Renal pelvis (tissue), 4 donors: ENCODE results near the gene SDR39U1. TPM values are rescaled to one million over a fixed set of nuclear protein-coding genes. Genes with fewer than 3 reads are reported as not detected.

Source experiments
- DNase-seq: peaks from one replicate; pipeline ENCODE4 v3.0.0-alpha.2; 2013
- polyA plus RNA-seq, 3 donors: library from polyadenylated mRNA; unstranded; fragments of 120-200 nt; gene quantifications; one replicate each; pipeline ENCODE4 v1.2.1, GENCODE V29; 2013; ENCODE audit not compliant: insufficient read length in 3 of 3

Gene SDR39U1
- polyA plus RNA-seq, 3 donors = 69.5 to 78.3 (median 76.8) TPM

DNA sequence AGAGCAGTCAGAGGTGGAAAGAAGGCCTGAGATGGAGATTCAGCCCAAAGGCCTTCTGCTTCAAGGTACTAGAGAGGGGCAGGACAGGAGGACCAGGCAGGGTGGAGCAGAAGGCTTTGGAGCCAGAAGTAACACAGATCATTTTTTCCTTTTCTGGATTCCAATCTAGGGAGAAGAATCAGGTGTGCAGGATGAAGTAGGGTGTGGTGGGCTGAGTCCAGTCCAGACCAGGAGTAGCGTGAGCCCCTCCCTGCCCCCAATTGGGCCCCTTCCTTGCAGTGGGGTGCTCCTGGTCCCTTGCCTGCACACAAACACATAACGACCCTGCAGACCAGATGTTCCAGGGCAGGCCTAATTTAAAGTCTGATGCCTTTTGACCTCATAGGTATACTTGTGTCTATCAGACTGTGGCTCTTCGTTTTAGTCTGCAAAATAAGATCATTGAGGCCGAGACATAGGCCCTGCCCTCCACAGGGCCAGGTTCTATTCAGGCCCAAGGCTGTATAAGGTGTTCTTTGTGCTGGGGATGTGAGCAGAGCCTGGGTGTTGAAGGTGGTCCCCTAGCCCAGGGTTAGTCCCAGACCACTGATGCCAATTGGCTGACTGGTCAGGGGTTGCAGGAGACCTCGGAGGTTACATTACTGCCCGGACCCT lies 44.8 kb downstream of the SDR39U1 start:
- DNase-seq = no peak

DNA sequence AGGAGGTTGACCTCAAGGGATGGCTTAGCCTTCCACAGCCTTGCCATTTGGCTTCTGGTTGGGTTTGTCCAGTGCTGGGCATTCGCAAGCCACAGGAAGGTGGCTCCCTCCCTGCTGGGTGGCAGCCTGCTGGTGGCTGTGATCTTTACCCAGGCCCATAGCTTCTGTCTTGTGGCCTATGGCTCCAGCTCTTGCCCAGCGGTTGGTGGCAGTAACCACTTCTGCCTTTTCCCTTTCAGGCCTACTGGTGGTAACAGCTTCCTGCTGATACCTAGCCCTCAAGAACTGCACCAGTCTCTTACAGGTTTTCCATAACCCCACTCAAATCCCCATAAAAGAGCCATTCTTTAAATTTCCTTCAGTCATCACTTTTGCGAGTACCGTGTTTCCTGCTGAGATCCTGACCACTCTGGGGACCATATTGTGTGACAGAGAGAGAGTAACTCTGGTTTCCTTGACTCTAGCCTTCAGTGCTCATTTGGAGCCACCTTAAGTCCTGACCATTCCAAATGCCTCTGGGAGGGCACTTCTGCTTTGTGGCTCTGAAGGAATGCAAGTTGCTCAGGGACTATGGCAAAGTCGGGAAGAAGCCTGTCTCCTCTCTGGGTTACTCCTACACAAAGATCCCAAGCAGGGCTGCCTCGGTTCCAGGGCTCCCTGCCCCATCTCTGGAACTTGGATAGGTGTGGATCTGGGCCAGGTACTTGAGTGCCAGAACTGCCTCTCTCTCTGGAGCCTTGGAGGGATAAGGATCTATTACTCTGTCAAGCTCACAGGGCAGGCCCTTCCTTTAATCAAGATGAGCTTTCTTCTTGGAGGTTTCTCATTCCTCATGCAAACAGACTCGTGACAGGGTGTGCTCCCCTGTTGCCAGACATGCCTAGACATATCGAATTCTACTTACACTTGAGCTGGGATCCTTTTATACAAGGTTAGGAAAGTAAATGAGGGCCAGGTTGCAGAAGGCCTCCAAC lies 46.7 kb downstream of the SDR39U1 start:
- DNase-seq = no peak

DNA sequence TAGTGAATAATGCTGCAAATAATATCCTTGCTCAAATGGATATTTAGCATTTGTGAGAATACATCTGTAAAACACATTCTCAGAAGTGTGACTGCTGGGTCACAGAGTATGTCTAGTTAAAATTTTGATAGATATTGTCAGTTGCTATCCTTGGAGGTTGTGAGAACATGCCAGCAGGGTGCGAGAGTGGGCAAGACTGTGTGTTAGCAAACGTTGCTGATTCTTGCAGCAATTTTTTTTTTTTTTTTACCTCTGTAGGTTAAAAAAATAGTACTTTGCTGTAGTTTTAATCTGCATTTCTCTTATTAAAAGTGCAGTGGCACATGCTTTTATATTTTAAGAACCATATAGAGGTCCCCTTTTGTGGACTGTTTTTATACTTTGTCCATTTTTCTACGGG lies 48.3 kb downstream of the SDR39U1 start:
- DNase-seq = no peak

DNA sequence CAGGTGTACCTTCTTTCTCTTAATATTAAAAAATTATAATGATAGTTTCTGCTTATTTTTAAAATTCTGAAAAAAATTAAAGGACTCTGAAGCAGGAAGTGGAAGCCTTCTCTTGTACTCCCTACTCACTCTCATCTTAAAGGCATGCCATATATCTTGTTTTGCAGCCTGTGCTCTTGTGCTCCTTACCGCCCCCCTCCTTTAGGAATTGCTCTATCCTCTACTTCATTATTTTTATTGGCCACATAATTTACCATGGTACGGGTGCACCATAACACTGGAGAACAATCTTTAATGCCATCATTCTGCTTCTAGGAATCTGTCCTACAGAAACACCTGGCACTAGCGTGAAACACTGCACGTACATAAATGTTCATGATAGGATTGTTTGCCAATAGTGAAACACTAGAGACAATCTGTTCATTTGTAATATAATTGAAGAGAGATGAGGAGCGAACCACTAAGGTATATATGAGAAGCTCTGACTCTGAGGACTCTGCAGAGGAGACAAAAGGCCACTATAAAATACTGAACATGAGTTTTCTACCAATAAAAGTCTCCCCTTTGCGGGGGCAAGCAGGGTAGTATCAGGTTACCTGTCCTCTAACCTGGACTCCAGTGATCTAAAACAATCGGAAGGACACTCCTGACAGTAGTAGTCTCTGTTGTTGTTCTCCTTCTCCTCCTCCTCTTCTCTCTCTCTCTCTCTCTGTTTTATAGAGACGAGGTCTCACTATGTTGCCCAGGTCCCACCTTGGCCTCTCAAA lies 50.1 kb downstream of the SDR39U1 start:
- no peak for DNase-seq

DNA sequence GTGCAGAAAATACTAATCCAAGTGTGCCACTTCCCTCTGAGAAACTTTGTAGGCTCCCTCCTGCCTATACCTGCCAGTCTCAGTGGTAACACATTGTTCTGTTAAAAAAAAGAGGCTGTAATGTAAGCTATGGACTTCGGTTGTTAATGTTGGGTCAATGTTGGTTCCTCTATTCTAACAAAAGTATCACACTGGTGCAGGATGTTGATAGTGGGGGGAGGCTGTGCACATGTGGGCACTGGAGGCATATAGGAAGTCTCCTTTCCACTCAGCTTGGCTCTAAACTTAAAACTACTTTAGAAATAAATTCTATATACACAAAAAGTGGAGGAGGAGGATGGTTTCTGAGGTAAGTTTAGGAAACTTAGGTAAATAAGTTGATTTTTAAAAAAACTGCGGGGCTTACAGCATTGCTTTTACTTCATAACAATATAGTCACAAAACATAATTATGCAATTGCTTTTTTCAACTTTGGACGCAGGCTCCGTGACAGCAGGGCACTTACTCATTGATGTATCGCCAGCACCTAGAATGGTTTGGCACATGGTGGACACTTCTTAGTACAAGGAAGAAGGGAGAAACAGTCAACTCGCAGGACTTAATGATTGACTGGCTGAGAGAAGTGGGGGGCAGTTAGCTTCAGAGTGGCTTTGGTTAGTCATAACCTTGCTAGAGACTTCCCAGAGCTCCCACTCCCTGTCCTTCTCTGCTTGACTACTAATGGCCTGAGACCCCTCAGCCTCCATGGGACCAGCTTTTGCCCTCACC lies 51.7 kb downstream of the SDR39U1 start:
- DNase-seq = no peak

Other genes with a start within 250 kb of the SDR39U1 start
- 10 to 100 TPM; 45.2 to 55.8 (median 46.7) TPM for gene TM9SF1, start 247.3 kb downstream of the SDR39U1 start, polyA plus RNA-seq
- gene TSSK4, start 237.1 kb downstream of the SDR39U1 start, polyA plus RNA-seq = 10 to 100 TPM in 2 of 3 donors, 1 to 10 TPM in 1; 3.9 to 17.9 (median 14.1) TPM
- gene CHMP4A, start 229.3 kb downstream of the SDR39U1 start, polyA plus RNA-seq = 10 to 100 TPM; 50.6 to 70.2 (median 58.2) TPM
- 10 to 100 TPM; 13.0 to 20.1 (median 15.3) TPM for gene MDP1, start 226.7 kb downstream of the SDR39U1 start, polyA plus RNA-seq
- gene NEDD8, start 210.4 kb downstream of the SDR39U1 start, polyA plus RNA-seq = 100 to 1,000 TPM; 197 to 260 (median 254) TPM
- gene GMPR2, start 209.8 kb downstream of the SDR39U1 start, polyA plus RNA-seq = 100 to 1,000 TPM; 120 to 132 (median 123) TPM
- 10 to 100 TPM; 59.4 to 62.5 (median 60.9) TPM for gene TINF2, start 200.2 kb downstream of the SDR39U1 start, polyA plus RNA-seq
- 1 to 10 TPM; 1.5 to 4.2 (median 2.5) TPM for gene TGM1, start 179.6 kb downstream of the SDR39U1 start, polyA plus RNA-seq
- gene RABGGTA, start 171.2 kb downstream of the SDR39U1 start, polyA plus RNA-seq = 10 to 100 TPM; 24.2 to 25.5 (median 25.0) TPM
- gene DHRS1, start 143.0 kb downstream of the SDR39U1 start, polyA plus RNA-seq = 10 to 100 TPM; 41.6 to 68.7 (median 43.4) TPM
- gene NOP9, start 142.9 kb downstream of the SDR39U1 start, polyA plus RNA-seq = 10 to 100 TPM; 28.0 to 29.7 (median 28.7) TPM
- gene CIDEB, start 134.8 kb downstream of the SDR39U1 start, polyA plus RNA-seq = 10 to 100 TPM; 24.7 to 32.3 (median 28.3) TPM
- gene LTB4R2, start 132.6 kb downstream of the SDR39U1 start, polyA plus RNA-seq = 1 to 10 TPM; 3.2 to 5.3 (median 4.4) TPM
- 1 to 10 TPM; 5.0 to 7.2 (median 5.7) TPM for gene LTB4R, start 131.3 kb downstream of the SDR39U1 start, polyA plus RNA-seq
- gene ADCY4, start 107.7 kb downstream of the SDR39U1 start, polyA plus RNA-seq = 10 to 100 TPM; 19.3 to 22.6 (median 20.8) TPM
- 1 to 10 TPM; 3.3 to 4.1 (median 3.8) TPM for gene RIPK3, start 102.8 kb downstream of the SDR39U1 start, polyA plus RNA-seq
- 10 to 100 TPM; 60.1 to 84.6 (median 72.6) TPM for gene NFATC4, start 74.6 kb downstream of the SDR39U1 start, polyA plus RNA-seq
- 10 to 100 TPM; 44.1 to 58.4 (median 56.4) TPM for gene NYNRIN, start 43.8 kb downstream of the SDR39U1 start, polyA plus RNA-seq
- gene CBLN3, start 13.1 kb downstream of the SDR39U1 start, polyA plus RNA-seq = 1 to 10 TPM; 2.4 to 4.2 (median 3.1) TPM
- 10 to 100 TPM; 43.7 to 55.8 (median 53.3) TPM for gene KHNYN, start 12.8 kb downstream of the SDR39U1 start, polyA plus RNA-seq
- gene CMA1, start 65.5 kb upstream of the SDR39U1 start, polyA plus RNA-seq = under 1 TPM in 1 of 3 donors, not detected in 2; 0.56 TPM
- under 1 TPM; 0.25 to 0.71 (median 0.57) TPM for gene CTSG, start 133.5 kb upstream of the SDR39U1 start, polyA plus RNA-seq
- gene GZMH, start 166.9 kb upstream of the SDR39U1 start, polyA plus RNA-seq = not detected
- gene GZMB, start 191.4 kb upstream of the SDR39U1 start, polyA plus RNA-seq = under 1 TPM in 1 of 3 donors, not detected in 2; 0.30 TPM